SJCRH30 (cell line): ENCODE data around the gene VN1R4. TPM values are rescaled to one million over a fixed set of nuclear protein-coding genes. Genes with fewer than 3 reads are reported as not detected.
"Not testable (repeated sequence)": the region's sequence is repeated elsewhere in the genome, so short reads cannot be mapped to it uniquely, and the experiment has no call there.

Experiments used
- DNase-seq, 2 experiments: peaks; one replicate each; pipeline ENCODE4 v3.0.0-alpha.2; 2015 to 2020
- H3K27ac ChIP-seq: fragments of 250-450 bp; sonication (Bioruptor Pico); 2 replicates; pipeline ENCODE4 v1.5.1; 2020; ENCODE audit warnings: mild to moderate bottlenecking, moderate library complexity
- H3K27me3 ChIP-seq: fragments of 250-450 bp; sonication (Bioruptor Pico); 2 replicates; pipeline ENCODE4 v1.5.1; 2020; ENCODE audit warnings: mild to moderate bottlenecking, moderate library complexity
- H3K36me3 ChIP-seq: fragments of 250-450 bp; sonication (Bioruptor Pico); 2 replicates; pipeline ENCODE4 v1.5.1; 2020; ENCODE audit warnings: mild to moderate bottlenecking, moderate library complexity
- H3K4me1 ChIP-seq: fragments of 250-450 bp; sonication (Bioruptor Pico); 2 replicates; pipeline ENCODE4 v1.5.1; 2020; ENCODE audit warnings: mild to moderate bottlenecking, moderate library complexity
- H3K4me3 ChIP-seq: fragments of 250-450 bp; sonication (Bioruptor Pico); 2 replicates; pipeline ENCODE4 v1.5.1; 2020; ENCODE audit warnings: mild to moderate bottlenecking, moderate library complexity
- H3K9me3 ChIP-seq: fragments of 250-450 bp; sonication (Bioruptor Pico); replicated peaks from 2 replicates; pipeline ENCODE4 v1.5.1; 2020; ENCODE audit warnings: mild to moderate bottlenecking, moderate library complexity
- total RNA-seq: library from RNA; depleted of rRNA; stranded (reverse); fragments of >200 nt; shearing (Covaris generic); gene quantifications from 2 replicates; pipeline ENCODE4 v1.2.3, GENCODE V29; 2014; rRNA removed

The VN1R4 gene
- total RNA-seq, 1 experiment from 2014 or later = not detected

GRCh38 chr19:53246498-53246897 lies 21.0 kb downstream of the VN1R4 start:
- Histone ChIP-seq H3K27me3 (no peaks in the 10 kb centered on the region), H3K9me3 (no peaks in the 10 kb centered on the region; the same call in 1 of the 2 replicates), H3K27ac (no peak overlapping the region), H3K4me1 (no peaks in the 10 kb centered on the region), H3K4me3 (no peak overlapping the region), H3K36me3 (peaks cover 2% of the 10 kb centered on the region; the same call in 1 of the 2 replicates)
- no peak for DNase-seq

- no peak for DNase-seq
- Histone ChIP-seq H3K4me3 (no peak overlapping the region), H3K36me3 (no peaks in the 10 kb centered on the region), H3K4me1 (no peaks in the 10 kb centered on the region), H3K9me3 (peaks cover 14% of the 10 kb centered on the region; the same call in 1 of the 2 replicates), H3K27ac (no peak overlapping the region), H3K27me3 (no peaks in the 10 kb centered on the region)
Observed at GRCh38 chr19:53237114-53237777, 30.3 kb downstream of the VN1R4 start.

GRCh38 chr19:53224606-53225005 lies 42.9 kb downstream of the VN1R4 start:
- no peak overlapping the region for H3K27ac ChIP-seq
- no peaks in the 10 kb centered on the region for H3K4me1 ChIP-seq
- no peaks in the 10 kb centered on the region for H3K36me3 ChIP-seq
- peaks cover 2% of the 10 kb centered on the region; the same call in 1 of the 2 replicates for H3K9me3 ChIP-seq
- no peak overlapping the region for H3K4me3 ChIP-seq
- no peaks in the 10 kb centered on the region for H3K27me3 ChIP-seq
- DNase-seq = no peak

- H3K9me3 ChIP-seq, H3K27ac ChIP-seq, H3K36me3 ChIP-seq: not testable (repeated sequence)
Observed at GRCh38 chr19:53222716-53223115, 44.8 kb downstream of the VN1R4 start.

More at GRCh38 chr19:53222716-53223115, 44.8 kb downstream of the VN1R4 start:
- H3K4me1 ChIP-seq, DNase-seq, H3K4me3 ChIP-seq, H3K27me3 ChIP-seq: not testable (repeated sequence)

Other genes starting within 250 kb of the VN1R4 start
- gene ERVV-2, start 223.0 kb downstream of the VN1R4 start, total RNA-seq = not detected in 2 replicates
- gene ZNF160, start 164.3 kb downstream of the VN1R4 start, total RNA-seq = 23.0 and 26.9 TPM in 2 replicates
- gene ZNF415, start 134.8 kb downstream of the VN1R4 start, total RNA-seq = 9.0 and 10.6 TPM in 2 replicates
- 15.5 and 17.5 TPM in 2 replicates for gene ZNF347, start 108.7 kb downstream of the VN1R4 start, total RNA-seq
- gene ZNF665, start 74.4 kb downstream of the VN1R4 start, total RNA-seq = 2.6 and 2.9 TPM in 2 replicates
- 12.1 and 13.1 TPM in 2 replicates for gene ZNF677, start 12.8 kb downstream of the VN1R4 start, total RNA-seq
- gene VN1R2, start 9.4 kb downstream of the VN1R4 start, total RNA-seq = not detected in 2 replicates
- gene ZNF845, start 66.0 kb upstream of the VN1R4 start, total RNA-seq = 13.6 TPM in 2 replicates
- 12.2 and 14.7 TPM in 2 replicates for gene ZNF525, start 98.0 kb upstream of the VN1R4 start, total RNA-seq
- gene ZNF765, start 127.4 kb upstream of the VN1R4 start, total RNA-seq = 14.3 and 15.4 TPM in 2 replicates
- gene ZNF761, start 164.3 kb upstream of the VN1R4 start, total RNA-seq = 15.7 and 15.8 TPM in 2 replicates
- 7.3 and 9.2 TPM in 2 replicates for gene ZNF813, start 200.0 kb upstream of the VN1R4 start, total RNA-seq